Activated CD8-positive, alpha-beta memory T cell treated with anti-CD3 and anti-CD28 coated beads for 24 hours (primary cell): ENCODE data around the gene TMPRSS13.

Source experiments
- DNase-seq: peaks from one replicate; pipeline ENCODE4 v3.0.0-alpha.2; 2020

Gene TMPRSS13

GRCh38 chr11:117910525-117910924, 18.7 kb downstream of the TMPRSS13 start:
- peak; percentile 44 for DNase-seq

GRCh38 chr11:117909611-117910382, 19.4 kb downstream of the TMPRSS13 start:
- DNase-seq = peak; percentile 44

GRCh38 chr11:117908959-117909610, 20.1 kb downstream of the TMPRSS13 start:
- DNase-seq = no peak

GRCh38 chr11:117908109-117908895, 20.9 kb downstream of the TMPRSS13 start:
- peak; percentile 35 for DNase-seq

- peak; percentile 82 for DNase-seq
Observed at GRCh38 chr11:117907276-117908108, 21.7 kb downstream of the TMPRSS13 start.

GRCh38 chr11:117906710-117907109, 22.5 kb downstream of the TMPRSS13 start:
- DNase-seq = no peak

- no peak for DNase-seq
Observed at GRCh38 chr11:117906126-117906525, 23.1 kb downstream of the TMPRSS13 start.

GRCh38 chr11:117905524-117905923, 23.7 kb downstream of the TMPRSS13 start:
- DNase-seq = no peak

- DNase-seq = no peak
Observed at GRCh38 chr11:117903505-117904382, 25.5 kb downstream of the TMPRSS13 start.

- no peak for DNase-seq
Observed at GRCh38 chr11:117902001-117902845, 27.0 kb downstream of the TMPRSS13 start.

GRCh38 chr11:117901601-117902000, 27.6 kb downstream of the TMPRSS13 start:
- no peak for DNase-seq

GRCh38 chr11:117900720-117901440, 28.3 kb downstream of the TMPRSS13 start:
- DNase-seq = no peak

GRCh38 chr11:117900121-117900648, 29.0 kb downstream of the TMPRSS13 start:
- no peak for DNase-seq

- DNase-seq = no peak
Observed at GRCh38 chr11:117898059-117898458, 31.1 kb downstream of the TMPRSS13 start.

- no peak for DNase-seq
Observed at GRCh38 chr11:117892651-117893050, 36.6 kb downstream of the TMPRSS13 start.

GRCh38 chr11:117891362-117891761, 37.8 kb downstream of the TMPRSS13 start:
- DNase-seq = no peak

GRCh38 chr11:117888139-117888566, 41.0 kb downstream of the TMPRSS13 start:
- DNase-seq = peak; percentile 45

GRCh38 chr11:117887431-117888138, 41.6 kb downstream of the TMPRSS13 start:
- peak; percentile 43 for DNase-seq

- no peak for DNase-seq
Observed at GRCh38 chr11:117885777-117886176, 43.4 kb downstream of the TMPRSS13 start.
